Panc1 (cell line): ENCODE results near the gene HDGFL2. TPM values are rescaled to one million over a fixed set of nuclear protein-coding genes. Genes with fewer than 3 reads are reported as not detected.

ENCODE experiments used
- ATAC-seq: fragments of 200-7000 bp; cut with Tn5 transposase; 2 replicates; pipeline ENCODE4 v1.9.1; 2020; ENCODE audit warnings: mild to moderate bottlenecking, moderate library complexity
- BruUV-seq: library from RNA; stranded (reverse); fragments of 400-500 nt; replicated peaks from 2 replicates; lab custom pipeline; 2021; lab: Mats Ljungman, UMichigan
- CTCF ChIA-PET: fragments of 300-600 bp; sonication (Branson Sonifier 250); formaldehyde crosslinking; loops from one replicate; lab custom pipeline; 2022; ENCODE audit warnings: antibody characterized with exemption; lab: Charles Lee
- POLR2A ChIA-PET: fragments of 300-600 bp; sonication (Branson Sonifier 250); formaldehyde crosslinking; loops from one replicate; lab custom pipeline; 2022; ENCODE audit warnings: antibody characterized with exemption; lab: Charles Lee
- DNase-seq: peaks from one replicate; pipeline ENCODE4 v3.0.0-alpha.2; 2010; ENCODE audit warnings: low read depth, low spot score
- H3K27ac ChIP-seq: 2 replicates; pipeline ENCODE4 v1.5.1; 2011; ENCODE audit warnings: mild to moderate bottlenecking, low read length, inconsistent platforms
- H3K27me3 ChIP-seq: fragments of 200-500 bp; sonication (Bioruptor generic); 2 replicates; pipeline ENCODE4 v1.6.0; 2014; ENCODE audit warnings: low read length, inconsistent platforms; ENCODE audit not compliant: control insufficient read depth, insufficient read depth
- H3K36me3 ChIP-seq: fragments of 200-500 bp; sonication (Bioruptor generic); 2 replicates; pipeline ENCODE4 v1.5.1; 2014; ENCODE audit warnings: inconsistent platforms, mild to moderate bottlenecking, low read length, moderate library complexity; ENCODE audit not compliant: control insufficient read depth, insufficient read depth
- H3K4me1 ChIP-seq: 2 replicates; pipeline ENCODE4 v1.5.1; 2011; ENCODE audit warnings: inconsistent platforms, mild to moderate bottlenecking, low read length, moderate library complexity; ENCODE audit not compliant: control insufficient read depth, insufficient read depth
- H3K4me3 ChIP-seq, 2 experiments: 2 replicates each; pipeline ENCODE4 v1.5.1; 2011 to 2012; ENCODE audit warnings: low read depth in 2 of 2, low read length in 2 of 2, mild to moderate bottlenecking in 2 of 2, inconsistent platforms in 1 of 2, moderate library complexity in 1 of 2
- H3K9me3 ChIP-seq: fragments of 200-500 bp; sonication (Bioruptor generic); 2 replicates; pipeline ENCODE4 v1.5.1; 2014; ENCODE audit warnings: low read depth, mild to moderate bottlenecking, inconsistent platforms, low read length, moderate library complexity; ENCODE audit not compliant: control insufficient read depth, insufficient read depth
- CTCF ChIP-seq: fragments of 450-650 bp; IDR thresholded peaks from 2 replicates; pipeline ENCODE4 v1.5.1; 2017; ENCODE audit warnings: mild to moderate bottlenecking
- POLR2AphosphoS5 ChIP-seq: IDR thresholded peaks from 2 replicates; pipeline ENCODE4 v1.6.1; 2012; ENCODE audit warnings: mild to moderate bottlenecking, low read depth, low read length, moderate library complexity
- REST ChIP-seq, 2 experiments: IDR thresholded peaks; 2 replicates each; pipeline ENCODE4 v1.6.1; 2011 to 2012; ENCODE audit warnings: low read depth in 2 of 2, control low read depth in 1 of 2, low read length in 1 of 2, mild to moderate bottlenecking in 1 of 2, moderate library complexity in 1 of 2; ENCODE audit not compliant: insufficient read depth in 1 of 2
- SIN3A ChIP-seq: IDR thresholded peaks from 2 replicates; pipeline ENCODE4 v1.6.1; 2012; ENCODE audit warnings: low read depth, mild to moderate bottlenecking, low read length, moderate library complexity, borderline replicate concordance; ENCODE audit not compliant: insufficient read depth
- TCF7L2 ChIP-seq: IDR thresholded peaks from 2 replicates; pipeline ENCODE4 v1.6.1; 2011; ENCODE audit warnings: mild to moderate bottlenecking, low read depth, low read length, inconsistent platforms
- in situ Hi-C: cut with HindIII; loops from 2 replicates; pipeline ENCODE4 v1.10.0; 2016; ENCODE audit warnings: low sequenced_read_pairs, low pct_unique_long_range_greater_than_20kb
- intact Hi-C: fragments of 100-400 bp; cut with micrococcal nuclease; formaldehyde crosslinking; loops from one replicate; pipeline ENCODE4 v1.10.0; 2022; ENCODE audit not compliant: unreplicated experiment
- total RNA-seq: library from RNA; stranded (reverse); gene quantifications from one replicate; pipeline ENCODE4 v1.2.1, GENCODE V29; 2021; ENCODE audit not compliant: unreplicated experiment

The HDGFL2 gene
- total RNA-seq, 1 experiment from 2014 or later: 56.9 TPM

- ATAC-seq: 0 out of 2 replicates have a peak, but pooled peaks have one; percentile 35
- Histone ChIP-seq H3K27ac (no peak overlapping the region), H3K27me3 (no peaks in the 10 kb centered on the region), H3K4me3 (no peak overlapping the region), H3K9me3 (no peaks in the 10 kb centered on the region), H3K36me3 (no peaks in the 10 kb centered on the region), H3K4me1 (no peaks in the 10 kb centered on the region)
- POLR2A ChIA-PET: no interaction called here
- TF ChIP-seq REST (IDR thresholded peaks at IDR 0.05; ENCODE audit: insufficient read depth in 1 of 2, low read depth in 2 of 2, low read length in 1 of 2) (no peak), SIN3A (no peak), TCF7L2 (no peak), POLR2AphosphoS5 (no peak)
- no peak for DNase-seq
- intact Hi-C loops: no loop called here
- in situ Hi-C loops: no loop called here
- CTCF ChIA-PET: no interaction called here
- BruUV-seq: no TSS peak
Observed at GRCh38 chr19:4431808-4432674, 40.1 kb upstream of the HDGFL2 start.

- intact Hi-C loops (no loop called here), in situ Hi-C loops (no loop called here)
- TF ChIP-seq TCF7L2 (no peak), REST (IDR thresholded peaks at IDR 0.05; ENCODE audit: insufficient read depth in 1 of 2, low read depth in 2 of 2, low read length in 1 of 2) (no peak), POLR2AphosphoS5 (no peak), SIN3A (no peak), CTCF (no peak)
- no peak overlapping the region for H3K4me3 ChIP-seq
- BruUV-seq: no TSS peak
- ATAC-seq (no peak), DNase-seq (no peak)
- no peaks in the 10 kb centered on the region for H3K27me3 ChIP-seq
- H3K27ac ChIP-seq: no peak overlapping the region
- ChIA-PET CTCF (no interaction called here), POLR2A (interaction anchor here (0.6 kb wide), 1 partner anchor 93 kb away, joined by 3 read pairs; no protein-coding TSS in a partner anchor)
- H3K9me3 ChIP-seq: no peaks in the 10 kb centered on the region
- no peaks in the 10 kb centered on the region for H3K4me1 ChIP-seq
- H3K36me3 ChIP-seq: no peaks in the 10 kb centered on the region
Observed at GRCh38 chr19:4432918-4433506, 39.1 kb upstream of the HDGFL2 start.
